Measurements from ENCODE around the gene ZCCHC3. TPM values are rescaled to one million over a fixed set of nuclear protein-coding genes. Genes with fewer than 3 reads are reported as not detected.

Gene ZCCHC3
- total RNA-seq, 1 donor from 2014 or later, result 15.7 TPM

GRCh38 chr20:295804-296203, 1.6 kb upstream of the ZCCHC3 start:
- no peaks in the 10 kb centered on the region for H3K9me3 ChIP-seq
- no peak overlapping the region for H3K27ac ChIP-seq
- H3K27me3 ChIP-seq, result no peaks in the 10 kb centered on the region
- ATAC-seq (no peak), DNase-seq (no peak)
- intact Hi-C loops (cut with DNase I), result no loop called here
- no peak for TF ChIP-seq CTCF (IDR thresholded peaks at IDR 0.05)
- peaks cover 34% of the 10 kb centered on the region for H3K4me1 ChIP-seq
- H3K4me3 ChIP-seq, result no peak overlapping the region
- H3K36me3 ChIP-seq, result no peaks in the 10 kb centered on the region

- Histone ChIP-seq H3K9me3 (no peaks in the 10 kb centered on the region), H3K4me3 (peak overlapping the region; percentile 93), H3K4me1 (peaks cover 31% of the 10 kb centered on the region), H3K36me3 (no peaks in the 10 kb centered on the region), H3K27ac (peak overlapping the region; percentile 99), H3K27me3 (no peaks in the 10 kb centered on the region)
- no peak for TF ChIP-seq CTCF (IDR thresholded peaks at IDR 0.05)
- intact Hi-C loops (cut with DNase I), result no loop called here
- DNase-seq, result peak; percentile 89
- ATAC-seq, result peak; percentile 75
These were observed 780 bp downstream of the ZCCHC3 start for GRCh38 chr20:297925-298775.

- intact Hi-C loops (cut with DNase I), result no loop called here
- peaks cover 31% of the 10 kb centered on the region for H3K4me1 ChIP-seq
- peak overlapping the region; percentile 99 for H3K27ac ChIP-seq
- no peaks in the 10 kb centered on the region for H3K9me3 ChIP-seq
- H3K36me3 ChIP-seq, result no peaks in the 10 kb centered on the region
- no peak for TF ChIP-seq CTCF (IDR thresholded peaks at IDR 0.05)
- no peaks in the 10 kb centered on the region for H3K27me3 ChIP-seq
- DNase-seq (no peak), ATAC-seq (no peak)
- peak overlapping the region; percentile 93 for H3K4me3 ChIP-seq
These were observed 1.5 kb downstream of the ZCCHC3 start for GRCh38 chr20:298776-299391.

- ATAC-seq (no peak), DNase-seq (no peak)
- H3K9me3 ChIP-seq, result no peaks in the 10 kb centered on the region
- no peak for TF ChIP-seq CTCF (IDR thresholded peaks at IDR 0.05)
- H3K4me1 ChIP-seq, result peaks cover 31% of the 10 kb centered on the region
- no peaks in the 10 kb centered on the region for H3K36me3 ChIP-seq
- H3K27ac ChIP-seq, result no peak overlapping the region
- peak overlapping the region; percentile 93 for H3K4me3 ChIP-seq
- H3K27me3 ChIP-seq, result no peaks in the 10 kb centered on the region
- intact Hi-C loops (cut with DNase I), result no loop called here
These were observed 3.1 kb downstream of the ZCCHC3 start for GRCh38 chr20:300345-300990.

GRCh38 chr20:301886-302848, 4.8 kb downstream of the ZCCHC3 start:
- Histone ChIP-seq H3K27me3 (no peaks in the 10 kb centered on the region), H3K9me3 (no peaks in the 10 kb centered on the region), H3K27ac (no peak overlapping the region), H3K4me1 (peaks cover 24% of the 10 kb centered on the region), H3K4me3 (no peak overlapping the region), H3K36me3 (no peaks in the 10 kb centered on the region)
- no peak for ATAC-seq
- TF ChIP-seq CTCF (IDR thresholded peaks at IDR 0.05), result no peak
- intact Hi-C loops (cut with DNase I), result no loop called here
- DNase-seq, result peak; percentile 17
